H9 (cell line): ENCODE results near the gene PLEKHG3. TPM values are rescaled to one million over a fixed set of nuclear protein-coding genes. Genes with fewer than 3 reads are reported as not detected.

Source experiments
- DNase-seq: peaks from one replicate; pipeline ENCODE4 v3.0.0-alpha.2; 2017
- H2AFZ ChIP-seq: one replicate; pipeline ENCODE4 v1.6.1; 2013; ENCODE audit warnings: mild to moderate bottlenecking, low read length, control low read depth, moderate library complexity
- H2AK5ac ChIP-seq: 2 replicates; pipeline ENCODE4 v1.6.1; 2013; ENCODE audit warnings: low read length, control low read depth, mixed read lengths; ENCODE audit not compliant: insufficient read length
- H2BK120ac ChIP-seq: one replicate; pipeline ENCODE4 v1.6.1; 2013; ENCODE audit warnings: low read depth, mild to moderate bottlenecking, low read length, control low read depth, inconsistent platforms; ENCODE audit not compliant: poor library complexity, severe bottlenecking
- H2BK12ac ChIP-seq: 2 replicates; pipeline ENCODE4 v1.6.1; 2013; ENCODE audit warnings: low read length, control low read depth, mixed read lengths, low read depth; ENCODE audit not compliant: insufficient read length
- H2BK15ac ChIP-seq: 2 replicates; pipeline ENCODE4 v1.6.1; 2013; ENCODE audit warnings: low read depth, low read length, control low read depth
- H2BK20ac ChIP-seq: one replicate; pipeline ENCODE4 v1.6.1; 2013; ENCODE audit warnings: low read depth, mild to moderate bottlenecking, low read length, control low read depth, inconsistent platforms; ENCODE audit not compliant: poor library complexity, severe bottlenecking
- H2BK5ac ChIP-seq: 2 replicates; pipeline ENCODE4 v1.6.1; 2013; ENCODE audit warnings: low read length, control low read depth, mixed read lengths; ENCODE audit not compliant: insufficient read length
- H3K14ac ChIP-seq: 2 replicates; pipeline ENCODE4 v1.6.1; 2013; ENCODE audit warnings: low read length, control low read depth; ENCODE audit not compliant: insufficient read depth
- H3K18ac ChIP-seq: 2 replicates; pipeline ENCODE4 v1.6.1; 2013; ENCODE audit warnings: low read depth, mild to moderate bottlenecking, mixed read lengths, low read length, control low read depth; ENCODE audit not compliant: insufficient read length
- H3K23ac ChIP-seq: 2 replicates; pipeline ENCODE4 v1.6.1; 2013; ENCODE audit warnings: low read length, control low read depth, mixed read lengths, low read depth; ENCODE audit not compliant: insufficient read length
- H3K23me2 ChIP-seq: 2 replicates; pipeline ENCODE4 v1.6.1; 2013; ENCODE audit warnings: low read depth, mild to moderate bottlenecking, mixed read lengths, low read length, control low read depth; ENCODE audit not compliant: insufficient read length, poor library complexity, severe bottlenecking
- H3K27ac ChIP-seq: 2 replicates; pipeline ENCODE4 v1.5.1; 2013; ENCODE audit warnings: low read length, control low read depth, mixed read lengths, low read depth; ENCODE audit not compliant: insufficient read length
- H3K27me3 ChIP-seq: 2 replicates; pipeline ENCODE4 v1.6.1; 2013; ENCODE audit warnings: low read length, control low read depth, inconsistent platforms; ENCODE audit not compliant: insufficient read depth
- H3K4ac ChIP-seq: 2 replicates; pipeline ENCODE4 v1.6.1; 2013; ENCODE audit warnings: low read depth, mild to moderate bottlenecking, control low read depth, inconsistent platforms, low read length, moderate library complexity
- H3K4me1 ChIP-seq: 2 replicates; pipeline ENCODE4 v1.6.1; 2013; ENCODE audit warnings: low read length, control low read depth, inconsistent platforms; ENCODE audit not compliant: insufficient read depth
- H3K4me2 ChIP-seq: 2 replicates; pipeline ENCODE4 v1.6.1; 2013; ENCODE audit warnings: low read length, control low read depth, mixed read lengths; ENCODE audit not compliant: insufficient read length, insufficient read depth
- H3K56ac ChIP-seq: 2 replicates; pipeline ENCODE4 v1.6.1; 2013; ENCODE audit warnings: low read depth, mild to moderate bottlenecking, mixed read lengths, low read length, control low read depth; ENCODE audit not compliant: insufficient read length
- H3K79me1 ChIP-seq: 2 replicates; pipeline ENCODE4 v1.6.1; 2013; ENCODE audit warnings: low read depth, mild to moderate bottlenecking, moderate library complexity, low read length, control low read depth, inconsistent platforms; ENCODE audit not compliant: insufficient read depth, poor library complexity, severe bottlenecking
- H3K79me2 ChIP-seq: 2 replicates; pipeline ENCODE4 v1.6.1; 2013; ENCODE audit warnings: low read length, control low read depth, inconsistent platforms; ENCODE audit not compliant: insufficient read depth
- H3K9ac ChIP-seq: 2 replicates; pipeline ENCODE4 v1.6.1; 2013; ENCODE audit warnings: low read length, control low read depth, mixed read lengths; ENCODE audit not compliant: insufficient read length; ENCODE audit errors: extremely low read depth
- H3K9me3 ChIP-seq: one replicate; pipeline ENCODE4 v1.6.1; 2013; ENCODE audit warnings: low read depth, low read length, inconsistent platforms; ENCODE audit not compliant: control insufficient read depth
- H3T11ph ChIP-seq: one replicate; pipeline ENCODE4 v1.6.1; 2013; ENCODE audit warnings: mild to moderate bottlenecking, low read length, control low read depth, inconsistent platforms
- H4K20me1 ChIP-seq: one replicate; pipeline ENCODE4 v1.6.1; 2013; ENCODE audit not compliant: control insufficient read depth, insufficient read length, insufficient read depth
- H4K5ac ChIP-seq: 2 replicates; pipeline ENCODE4 v1.6.1; 2013; ENCODE audit warnings: low read depth, mild to moderate bottlenecking, mixed read lengths, low read length, control low read depth; ENCODE audit not compliant: insufficient read length
- H4K8ac ChIP-seq: replicated peaks from 2 replicates; pipeline ENCODE4 v1.6.1; 2013; ENCODE audit warnings: low read length, control low read depth, mixed read lengths, low read depth; ENCODE audit not compliant: insufficient read length
- H4K91ac ChIP-seq: 2 replicates; pipeline ENCODE4 v1.6.1; 2013; ENCODE audit warnings: low read depth, mild to moderate bottlenecking, moderate library complexity, mixed read lengths, low read length, control low read depth; ENCODE audit not compliant: insufficient read length
- H3K27ac Mint-ChIP-seq, 3 experiments: 2 replicates in 2 of 3; 3 replicates in 1 of 3; pipeline ENCODE4 v1.8.0; 2020 to 2021; ENCODE audit warnings: mixed read lengths in 3 of 3, mild to moderate bottlenecking in 1 of 3, moderate library complexity in 1 of 3
- H3K27me3 Mint-ChIP-seq: 2 replicates; pipeline ENCODE4 v1.8.0; 2021; ENCODE audit warnings: low read depth, mild to moderate bottlenecking, moderate library complexity, mixed read lengths
- H3K36me3 Mint-ChIP-seq, 3 experiments: 2 replicates in 2 of 3; 3 replicates in 1 of 3; pipeline ENCODE4 v1.8.0; 2020 to 2021; ENCODE audit warnings: low read depth in 3 of 3, mixed read lengths in 3 of 3; ENCODE audit not compliant: insufficient read depth in 1 of 3
- H3K4me1 Mint-ChIP-seq, 2 experiments: 2 replicates each; pipeline ENCODE4 v1.8.0; 2020; ENCODE audit warnings: mixed read lengths in 2 of 2
- H3K4me3 Mint-ChIP-seq, 2 experiments: 2 replicates in 1 of 2; 3 replicates in 1 of 2; pipeline ENCODE4 v1.8.0; 2020 to 2021; ENCODE audit warnings: mild to moderate bottlenecking in 2 of 2, mixed read lengths in 2 of 2, moderate library complexity in 1 of 2
- H3K9me3 Mint-ChIP-seq, 2 experiments: 2 replicates in 1 of 2; 3 replicates in 1 of 2; pipeline ENCODE4 v1.8.0; 2020; ENCODE audit warnings: mild to moderate bottlenecking in 2 of 2, mixed read lengths in 2 of 2, moderate library complexity in 1 of 2
- WGBS: extraction: QIAGEN DNeasy Blood & Tissue Kit; methylation state at CpG from one replicate; pipeline ENCODE4 v1.1.7; 2013; ENCODE audit warnings: missing lambda C conversion rate, low lambda C conversion rate, mixed read lengths; ENCODE audit not compliant: insufficient read length; ENCODE audit errors: extremely low coverage; 5-methylcytosine and 5-hydroxymethylcytosine counted together
- total RNA-seq: library from RNA; stranded (reverse); gene quantifications from 2 replicates; pipeline ENCODE4 v1.2.1, GENCODE V29; 2021
- TF ChIP-seq, protein P1 (sequence below): fragments of 200-600 bp; sonication (generic); conservative IDR thresholded peaks from 3 replicates; pipeline ENCODE4 v1.8.0; 2021; ENCODE audit warnings: antibody characterized with exemption, mild to moderate bottlenecking

Gene PLEKHG3
- total RNA-seq, 1 experiment from 2014 or later: 48.5 TPM

DNA sequence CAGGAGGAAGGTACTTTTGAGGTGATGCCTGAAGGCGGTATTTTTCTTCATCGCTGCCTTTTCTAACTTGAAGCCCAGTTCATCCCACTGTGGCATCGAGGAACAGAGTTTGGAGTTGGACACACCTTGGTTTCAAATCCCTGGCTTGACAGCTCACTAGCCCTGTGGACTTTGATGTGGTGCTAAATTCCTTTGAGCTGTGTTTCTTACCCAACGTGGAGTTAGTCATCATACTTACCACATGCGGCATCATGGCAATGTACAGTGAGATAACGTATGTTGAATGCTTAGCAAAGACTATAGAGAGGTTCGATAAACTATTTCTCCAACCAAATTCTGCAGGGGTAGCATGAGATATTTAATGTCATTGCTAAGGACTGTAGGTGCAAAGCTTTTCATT is 3.4 kb downstream of the PLEKHG3 start:
- H3K4me1 ChIP-seq: peaks cover 18% of the 10 kb centered on the region
- H3K4me3 Mint-ChIP-seq: peak overlapping the region; percentile 53 to 87; a peak in 3 of 5 replicates
- no peak overlapping the region for H2BK120ac ChIP-seq

More for the DNA sequence above, 3.4 kb downstream of the PLEKHG3 start:
- Histone ChIP-seq H2BK12ac (no peak overlapping the region), H4K91ac (no peak overlapping the region), H2AFZ (no peak overlapping the region), H2BK5ac (no peak overlapping the region), H4K8ac (no peak overlapping the region), H3T11ph (no peak overlapping the region), H3K18ac (no peak overlapping the region), H4K20me1 (no peaks in the 10 kb centered on the region), H3K23ac (no peak overlapping the region), H2BK20ac (no peak overlapping the region), H2AK5ac (no peak overlapping the region), H3K4me2 (peak overlapping the region; percentile 55), H3K4ac (no peak overlapping the region), H3K9me3 (no peaks in the 10 kb centered on the region), H3K79me2 (peaks cover 19% of the 10 kb centered on the region; the same call in 1 of the 2 replicates), H3K56ac (no peak overlapping the region), H3K27ac (no peak overlapping the region), H3K9ac (no peak overlapping the region), H2BK15ac (no peak overlapping the region), H3K79me1 (no peaks in the 10 kb centered on the region), H3K23me2 (peaks cover 35% of the 10 kb centered on the region), H3K14ac (no peak overlapping the region), H4K5ac (no peak overlapping the region), H3K27me3 (no peaks in the 10 kb centered on the region)
- no peak for DNase-seq
- H3K4me1 Mint-ChIP-seq: peaks cover 64% of the 10 kb centered on the region in 2 experiments
- TF ChIP-seq, protein P1, sequence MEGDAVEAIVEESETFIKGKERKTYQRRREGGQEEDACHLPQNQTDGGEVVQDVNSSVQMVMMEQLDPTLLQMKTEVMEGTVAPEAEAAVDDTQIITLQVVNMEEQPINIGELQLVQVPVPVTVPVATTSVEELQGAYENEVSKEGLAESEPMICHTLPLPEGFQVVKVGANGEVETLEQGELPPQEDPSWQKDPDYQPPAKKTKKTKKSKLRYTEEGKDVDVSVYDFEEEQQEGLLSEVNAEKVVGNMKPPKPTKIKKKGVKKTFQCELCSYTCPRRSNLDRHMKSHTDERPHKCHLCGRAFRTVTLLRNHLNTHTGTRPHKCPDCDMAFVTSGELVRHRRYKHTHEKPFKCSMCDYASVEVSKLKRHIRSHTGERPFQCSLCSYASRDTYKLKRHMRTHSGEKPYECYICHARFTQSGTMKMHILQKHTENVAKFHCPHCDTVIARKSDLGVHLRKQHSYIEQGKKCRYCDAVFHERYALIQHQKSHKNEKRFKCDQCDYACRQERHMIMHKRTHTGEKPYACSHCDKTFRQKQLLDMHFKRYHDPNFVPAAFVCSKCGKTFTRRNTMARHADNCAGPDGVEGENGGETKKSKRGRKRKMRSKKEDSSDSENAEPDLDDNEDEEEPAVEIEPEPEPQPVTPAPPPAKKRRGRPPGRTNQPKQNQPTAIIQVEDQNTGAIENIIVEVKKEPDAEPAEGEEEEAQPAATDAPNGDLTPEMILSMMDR: no peak
- peak overlapping the region in 1 of 3 experiments; percentile 23; a peak in 1 of 7 replicates for H3K27ac Mint-ChIP-seq
- peaks cover 5% of the 10 kb centered on the region; the same call in 1 of the 2 replicates for H3K27me3 Mint-ChIP-seq
- WGBS: no CpG with 5 or more reads among the region's 7 CpGs
- H3K9me3 Mint-ChIP-seq: peaks cover 7 to 10% of the 10 kb centered on the region in 2 experiments
- peaks cover 18 to 23% (median 21%) of the 10 kb centered on the region in 3 experiments for H3K36me3 Mint-ChIP-seq
